RWPE1 (cell line): ENCODE results near the gene TEN1.

Experiments
- CTCF ChIA-PET: fragments of 350-600 bp; sonication (Branson Sonifier 250); formaldehyde crosslinking; extraction: SDS; loops from one replicate; lab custom pipeline; 2021; lab: Yijun Ruan, JAX
- POLR2A ChIA-PET: fragments of 400-600 bp; formaldehyde crosslinking; extraction: SDS; loops from one replicate; lab custom pipeline; 2020; ENCODE audit warnings: antibody characterized with exemption; ENCODE audit not compliant: low non-redundant PET; lab: Yijun Ruan, JAX
- DNase-seq: peaks from one replicate; pipeline ENCODE4 v3.0.0; 2012; ENCODE audit warnings: low spot score
- H3K27ac ChIP-seq: fragments of 450-650 bp; 2 replicates; pipeline ENCODE4 v1.5.1; 2017
- TF ChIP-seq, protein P1 (sequence below): fragments of 450-650 bp; conservative IDR thresholded peaks from 2 replicates; pipeline ENCODE4 v1.5.1; 2017; ENCODE audit warnings: low read depth, mild to moderate bottlenecking

Gene TEN1, protein sequence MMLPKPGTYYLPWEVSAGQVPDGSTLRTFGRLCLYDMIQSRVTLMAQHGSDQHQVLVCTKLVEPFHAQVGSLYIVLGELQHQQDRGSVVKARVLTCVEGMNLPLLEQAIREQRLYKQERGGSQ

DNA sequence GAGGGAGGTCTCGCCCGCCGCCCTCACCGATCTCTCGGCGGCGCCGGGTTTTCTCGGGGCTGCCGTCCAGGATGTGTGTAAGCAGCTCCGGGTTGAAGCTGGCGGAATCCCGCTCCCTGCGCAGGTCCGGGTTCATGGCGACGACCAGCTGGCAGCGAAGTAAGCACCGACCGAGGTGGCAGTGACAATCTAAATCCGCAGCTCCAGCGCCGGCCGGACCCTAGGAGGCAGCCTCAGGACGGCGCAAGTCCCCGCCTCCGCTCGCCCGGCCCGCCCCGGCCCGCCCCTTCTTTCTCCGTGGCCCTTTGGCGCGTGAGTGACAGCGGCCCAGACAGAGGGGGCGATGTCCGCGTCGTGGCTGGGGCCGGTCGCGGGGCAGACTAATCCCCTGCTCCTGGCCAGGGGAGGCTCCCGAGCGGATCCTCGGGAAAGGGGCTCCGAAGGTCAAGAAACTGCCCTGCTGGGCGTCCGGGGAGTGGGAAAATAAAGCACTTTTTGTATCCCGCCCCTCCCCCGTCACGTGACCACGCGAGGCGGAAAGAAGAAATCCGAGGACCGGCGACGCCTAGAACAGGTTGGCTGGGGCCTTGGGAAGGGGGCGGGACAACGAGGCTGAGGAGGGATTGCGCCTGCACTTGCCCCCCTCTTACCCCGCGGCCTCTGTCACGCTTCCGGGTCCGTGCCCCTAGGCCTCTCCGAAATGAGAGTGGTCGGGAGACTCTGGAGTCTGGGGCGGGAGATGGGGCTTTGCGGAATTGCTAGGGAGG lies at the start of gene TEN1, which contains the start of gene ACOX1:
Gene TEN1 (plus strand): TSS at position 303 of the 767 bp plus-strand sequence. CDS start 6,953 bp downstream, outside the sequence.
Gene ACOX1 (minus strand): TSS at position 229 of the 767 bp plus-strand sequence. CDS start 93 bp downstream, at position 136.
- TF ChIP-seq, protein P1, sequence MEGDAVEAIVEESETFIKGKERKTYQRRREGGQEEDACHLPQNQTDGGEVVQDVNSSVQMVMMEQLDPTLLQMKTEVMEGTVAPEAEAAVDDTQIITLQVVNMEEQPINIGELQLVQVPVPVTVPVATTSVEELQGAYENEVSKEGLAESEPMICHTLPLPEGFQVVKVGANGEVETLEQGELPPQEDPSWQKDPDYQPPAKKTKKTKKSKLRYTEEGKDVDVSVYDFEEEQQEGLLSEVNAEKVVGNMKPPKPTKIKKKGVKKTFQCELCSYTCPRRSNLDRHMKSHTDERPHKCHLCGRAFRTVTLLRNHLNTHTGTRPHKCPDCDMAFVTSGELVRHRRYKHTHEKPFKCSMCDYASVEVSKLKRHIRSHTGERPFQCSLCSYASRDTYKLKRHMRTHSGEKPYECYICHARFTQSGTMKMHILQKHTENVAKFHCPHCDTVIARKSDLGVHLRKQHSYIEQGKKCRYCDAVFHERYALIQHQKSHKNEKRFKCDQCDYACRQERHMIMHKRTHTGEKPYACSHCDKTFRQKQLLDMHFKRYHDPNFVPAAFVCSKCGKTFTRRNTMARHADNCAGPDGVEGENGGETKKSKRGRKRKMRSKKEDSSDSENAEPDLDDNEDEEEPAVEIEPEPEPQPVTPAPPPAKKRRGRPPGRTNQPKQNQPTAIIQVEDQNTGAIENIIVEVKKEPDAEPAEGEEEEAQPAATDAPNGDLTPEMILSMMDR, result peak; percentile 59
- H3K27ac ChIP-seq, result peak within 1 kb of the TSS; percentile 98
- CTCF ChIA-PET, result interaction anchor here (0.5 to 0.6 kb wide), 3 partner anchors 19 to 1021 kb away, joined by 3 read pairs; no protein-coding TSS in a partner anchor
- POLR2A ChIA-PET, result interaction anchor here (0.6 kb wide), 2 partner anchors 10 to 207 kb away, joined by 4 to 7 read pairs; no protein-coding TSS in a partner anchor
- DNase-seq, result peak; percentile 89

DNA sequence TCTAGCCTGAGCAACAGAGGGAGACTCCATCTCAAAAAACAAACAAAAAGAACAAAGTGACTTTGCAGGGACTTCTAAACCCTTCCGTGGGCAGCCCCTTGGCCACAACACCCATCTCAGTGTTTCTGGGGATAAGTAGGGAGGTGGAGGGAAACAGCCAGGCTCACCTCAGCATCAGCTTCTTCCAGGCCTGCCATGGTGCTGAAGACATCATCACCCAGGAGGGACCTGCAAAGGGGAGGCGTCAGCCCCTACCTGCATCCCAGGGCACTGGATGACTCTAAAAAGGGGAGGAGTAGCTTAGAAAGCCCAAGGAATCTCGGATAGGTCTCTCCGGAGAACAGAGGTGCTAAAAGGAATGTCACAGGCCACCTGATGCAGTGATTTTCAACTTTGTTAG lies 48.0 kb upstream of the TEN1 start:
- DNase-seq, result no peak
- ChIA-PET POLR2A (no interaction called here), CTCF (interaction anchor here (0.8 kb wide), 1 partner anchor 86 kb away, joined by 4 read pairs; no protein-coding TSS in a partner anchor)
- TF ChIP-seq, protein P1, result no peak
- no peak overlapping the region for H3K27ac ChIP-seq

DNA sequence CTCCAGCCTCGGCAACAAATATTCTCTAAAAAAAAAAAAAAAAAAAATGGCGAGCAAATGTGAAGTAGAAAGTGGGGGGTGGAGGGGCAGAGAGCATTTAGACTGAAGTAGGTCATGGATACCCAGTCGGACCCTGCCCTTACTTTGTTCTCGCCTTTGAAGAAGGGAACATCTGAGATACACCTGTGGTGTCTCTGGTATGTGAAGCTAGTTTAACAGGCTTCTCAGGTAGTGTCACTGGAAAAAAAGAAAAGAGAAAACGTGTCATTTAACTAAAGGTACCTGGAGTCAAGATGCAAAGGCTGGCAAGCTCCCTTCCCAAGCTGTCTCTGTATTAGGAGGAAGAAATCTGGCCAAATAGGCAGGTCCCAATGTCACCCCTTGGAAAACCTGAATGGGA lies 46.2 kb upstream of the TEN1 start:
- no peak overlapping the region for H3K27ac ChIP-seq
- DNase-seq, result no peak
- ChIA-PET POLR2A (no interaction called here), CTCF (interaction anchor here (1.1 kb wide), 1 partner anchor 69 kb away, joined by 3 read pairs; no protein-coding TSS in a partner anchor)
- TF ChIP-seq, protein P1, result no peak

DNA sequence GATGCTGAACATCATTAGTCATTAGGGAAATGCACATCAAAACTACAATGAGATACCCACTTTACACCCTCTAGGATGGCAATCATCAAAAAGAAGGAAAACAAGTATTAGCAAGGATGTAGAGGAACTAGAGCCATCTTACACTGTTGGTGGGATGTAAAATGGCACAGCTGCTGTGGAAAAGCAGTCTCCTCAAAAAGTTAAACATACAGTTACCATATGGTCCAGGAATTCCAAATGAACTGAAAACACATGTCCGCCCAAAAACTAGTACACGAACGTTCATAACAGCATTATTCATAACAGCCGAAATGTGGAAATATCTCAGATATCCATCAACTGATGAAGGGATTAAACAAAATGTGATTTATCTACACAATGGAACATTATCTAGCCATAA lies 45.2 kb upstream of the TEN1 start:
- CTCF ChIA-PET, result interaction anchor here (0.6 to 1.1 kb wide), 2 partner anchors 24 to 68 kb away, joined by 3 read pairs; no protein-coding TSS in a partner anchor
- DNase-seq, result no peak
- TF ChIP-seq, protein P1, result no peak
- no peak overlapping the region for H3K27ac ChIP-seq
- POLR2A ChIA-PET, result no interaction called here

DNA sequence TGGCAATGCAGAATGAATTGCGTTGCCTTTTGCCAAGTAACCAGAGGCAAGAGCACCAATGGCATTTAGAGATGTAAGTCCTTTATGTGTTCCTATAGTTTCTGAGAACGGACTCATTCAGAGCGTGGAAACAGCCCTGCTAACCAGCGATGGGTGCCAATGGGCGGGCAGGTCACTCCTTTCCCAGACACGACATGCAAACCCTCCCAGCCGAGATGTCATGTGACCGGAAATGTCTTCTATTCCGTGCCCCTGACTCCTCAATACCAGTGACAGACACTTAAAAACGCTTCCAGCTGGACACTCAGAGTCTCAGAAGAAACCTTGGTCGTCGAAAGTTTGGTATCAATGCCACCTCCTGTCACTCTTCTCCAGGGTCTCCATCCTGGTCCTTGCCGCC lies 41.4 kb upstream of the TEN1 start:
- H3K27ac ChIP-seq, result peak overlapping the region; percentile 1; the same call in 1 of the 2 replicates
- no peak for DNase-seq
- ChIA-PET CTCF (no interaction called here), POLR2A (no interaction called here)
- TF ChIP-seq, protein P1, result no peak

DNA sequence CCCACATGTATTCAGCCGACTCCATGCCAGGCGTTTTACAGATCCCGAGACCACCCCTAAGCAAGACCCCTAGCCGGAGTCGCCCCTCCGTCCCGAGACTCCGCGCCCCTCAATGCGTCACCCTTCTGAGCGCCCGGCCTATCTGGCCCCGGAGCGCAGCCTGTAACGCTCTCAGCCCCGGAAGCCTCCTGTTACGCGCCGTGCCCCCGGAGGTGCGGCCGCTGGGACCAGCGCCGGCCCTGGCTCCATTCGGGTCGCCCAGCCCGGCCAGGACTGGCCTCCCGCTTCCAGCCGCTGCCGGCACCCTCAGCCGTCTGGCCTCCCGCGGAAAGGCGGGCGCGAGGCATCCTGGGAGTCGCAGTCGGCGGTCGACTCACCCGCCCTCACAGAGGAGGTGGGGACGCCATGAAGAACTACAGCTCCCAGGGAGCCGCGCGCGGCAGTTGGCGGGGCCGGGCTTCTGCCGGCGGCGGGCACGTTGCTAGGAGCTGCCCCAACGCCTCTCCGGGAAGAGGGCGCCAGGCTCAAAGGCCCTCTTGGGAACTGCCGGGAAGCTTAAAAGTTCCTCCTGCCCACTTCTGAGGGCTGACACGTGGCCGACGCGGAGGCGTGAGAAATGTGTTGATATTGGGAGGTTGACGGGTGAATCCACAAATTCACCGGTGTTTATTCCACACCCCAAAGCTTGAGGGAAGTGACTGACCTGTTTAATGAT lies 38.2 kb upstream of the TEN1 start, which contains the start of gene FBF1:
Gene FBF1 (minus strand): TSS at position 316 of the 715 bp plus-strand sequence. CDS start 2,893 bp downstream, outside the sequence.
- TF ChIP-seq, protein P1, result no peak
- POLR2A ChIA-PET, result interaction anchor here (0.6 to 1.4 kb wide), 2 partner anchors 14 to 86 kb away, joined by 3 to 4 read pairs; partner anchors contain the start of gene WBP2
- CTCF ChIA-PET, result interaction anchor here (0.6 to 1.2 kb wide), 4 partner anchors 14 to 193 kb away, joined by 3 to 4 read pairs (median 4); no protein-coding TSS in a partner anchor

More for the DNA sequence above, 38.2 kb upstream of the TEN1 start, which contains the start of gene FBF1:
- peak; percentile 96 for DNase-seq
- peak within 1 kb of the TSS; percentile 73 for H3K27ac ChIP-seq
